ENCODE results near the gene AQP1.

DNA sequence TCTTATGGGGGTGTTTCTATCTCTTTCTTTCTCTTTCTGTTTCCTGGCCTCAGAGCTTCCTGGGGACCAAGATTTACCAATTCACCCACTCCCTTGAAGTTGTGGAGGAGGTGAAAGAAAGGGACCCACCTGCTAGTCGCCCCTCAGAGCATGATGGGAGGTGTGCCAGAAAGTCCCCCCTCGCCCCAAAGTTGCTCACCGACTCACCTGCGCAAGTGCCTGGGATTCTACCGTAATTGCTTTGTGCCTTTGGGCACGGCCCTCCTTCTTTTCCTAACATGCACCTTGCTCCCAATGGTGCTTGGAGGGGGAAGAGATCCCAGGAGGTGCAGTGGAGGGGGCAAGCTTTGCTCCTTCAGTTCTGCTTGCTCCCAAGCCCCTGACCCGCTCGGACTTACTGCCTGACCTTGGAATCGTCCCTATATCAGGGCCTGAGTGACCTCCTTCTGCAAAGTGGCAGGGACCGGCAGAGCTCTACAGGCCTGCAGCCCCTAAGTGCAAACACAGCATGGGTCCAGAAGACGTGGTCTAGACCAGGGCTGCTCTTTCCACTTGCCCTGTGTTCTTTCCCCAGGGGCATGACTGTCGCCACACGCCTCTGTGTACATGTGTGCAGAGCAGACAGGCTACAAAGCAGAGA is 12.2 kb downstream of the AQP1 start:
- TF ChIP-seq, protein P1, sequence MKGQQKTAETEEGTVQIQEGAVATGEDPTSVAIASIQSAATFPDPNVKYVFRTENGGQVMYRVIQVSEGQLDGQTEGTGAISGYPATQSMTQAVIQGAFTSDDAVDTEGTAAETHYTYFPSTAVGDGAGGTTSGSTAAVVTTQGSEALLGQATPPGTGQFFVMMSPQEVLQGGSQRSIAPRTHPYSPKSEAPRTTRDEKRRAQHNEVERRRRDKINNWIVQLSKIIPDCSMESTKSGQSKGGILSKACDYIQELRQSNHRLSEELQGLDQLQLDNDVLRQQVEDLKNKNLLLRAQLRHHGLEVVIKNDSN (IDR thresholded peaks at IDR 0.05), result no peak
- TF ChIP-seq REST (IDR thresholded peaks at IDR 0.05; ENCODE audit: low read depth) (no peak), TAF1 (IDR thresholded peaks at IDR 0.05; ENCODE audit: low read depth) (no peak)
